ENCODE results near the gene HELZ2.

The HELZ2 gene

DNA sequence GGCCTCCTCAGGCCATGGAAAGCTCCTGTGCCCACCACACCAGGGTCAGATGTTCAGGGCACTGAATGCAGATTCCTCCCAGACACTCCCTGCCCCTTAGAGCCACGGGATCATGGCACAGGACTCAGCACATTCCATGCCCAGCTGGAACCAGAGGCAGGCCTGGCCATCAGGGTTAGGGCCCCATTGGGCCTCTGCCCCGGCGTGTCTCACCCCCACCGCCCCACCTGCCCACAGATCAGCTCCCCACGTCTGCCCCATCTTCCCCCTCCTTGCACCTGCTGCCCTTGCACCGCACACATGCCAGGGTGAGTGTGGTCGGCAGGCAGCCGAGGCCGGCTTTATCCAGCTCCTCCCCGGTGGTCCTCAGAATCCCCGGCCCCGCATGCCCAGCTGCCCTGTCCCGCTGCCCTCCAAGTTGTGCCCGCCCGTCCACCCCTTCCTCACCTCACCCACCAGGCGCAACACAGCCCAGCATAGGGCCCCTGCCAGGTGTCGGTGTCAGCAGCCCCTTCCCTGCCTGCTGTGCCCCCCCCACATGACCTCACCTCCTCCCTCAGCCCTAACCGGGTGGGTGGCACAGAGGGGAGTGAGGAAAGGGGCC is 24.3 kb downstream of the HELZ2 start:
- no peak for DNase-seq

DNA sequence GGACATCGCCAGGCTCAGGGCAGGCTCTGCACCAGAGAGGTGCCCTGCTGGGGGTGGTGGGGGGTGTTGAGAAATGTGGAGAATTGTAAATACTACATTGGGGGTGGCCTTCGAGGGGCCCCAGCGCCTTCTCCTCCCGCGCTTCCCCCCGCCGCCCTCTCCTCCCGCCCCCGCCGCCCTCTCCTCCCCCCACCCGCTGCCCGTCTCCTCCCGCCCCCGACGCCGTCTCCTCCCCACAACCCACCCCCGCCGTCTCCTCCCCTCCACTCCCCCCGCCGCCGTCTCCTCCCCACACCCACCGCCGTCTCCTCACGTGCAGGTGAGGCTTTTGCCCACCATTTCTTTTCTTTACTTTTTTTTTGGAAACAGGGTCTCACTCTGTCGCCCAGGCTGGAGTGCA is 25.0 kb downstream of the HELZ2 start:
- DNase-seq: no peak

DNA sequence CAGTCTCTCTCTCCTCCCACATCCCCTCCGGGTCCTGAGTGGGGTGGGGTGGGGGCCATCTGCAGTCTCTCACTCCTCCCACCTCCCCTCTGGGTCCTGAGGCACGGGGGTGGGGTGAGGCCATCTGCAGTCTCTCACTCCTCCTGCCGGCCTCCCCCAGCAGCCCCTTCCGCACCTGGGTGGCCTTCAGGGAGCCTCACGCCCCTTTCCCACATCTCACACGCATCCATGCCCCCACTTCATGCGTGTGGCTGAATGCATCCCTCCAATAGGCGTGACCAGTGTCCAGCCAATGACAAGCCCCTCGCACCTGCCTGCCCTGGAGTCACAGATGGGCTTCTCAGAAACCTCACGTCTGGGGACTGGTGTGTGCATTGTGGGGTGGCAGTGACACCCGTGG is 25.5 kb downstream of the HELZ2 start:
- DNase-seq: no peak

DNA sequence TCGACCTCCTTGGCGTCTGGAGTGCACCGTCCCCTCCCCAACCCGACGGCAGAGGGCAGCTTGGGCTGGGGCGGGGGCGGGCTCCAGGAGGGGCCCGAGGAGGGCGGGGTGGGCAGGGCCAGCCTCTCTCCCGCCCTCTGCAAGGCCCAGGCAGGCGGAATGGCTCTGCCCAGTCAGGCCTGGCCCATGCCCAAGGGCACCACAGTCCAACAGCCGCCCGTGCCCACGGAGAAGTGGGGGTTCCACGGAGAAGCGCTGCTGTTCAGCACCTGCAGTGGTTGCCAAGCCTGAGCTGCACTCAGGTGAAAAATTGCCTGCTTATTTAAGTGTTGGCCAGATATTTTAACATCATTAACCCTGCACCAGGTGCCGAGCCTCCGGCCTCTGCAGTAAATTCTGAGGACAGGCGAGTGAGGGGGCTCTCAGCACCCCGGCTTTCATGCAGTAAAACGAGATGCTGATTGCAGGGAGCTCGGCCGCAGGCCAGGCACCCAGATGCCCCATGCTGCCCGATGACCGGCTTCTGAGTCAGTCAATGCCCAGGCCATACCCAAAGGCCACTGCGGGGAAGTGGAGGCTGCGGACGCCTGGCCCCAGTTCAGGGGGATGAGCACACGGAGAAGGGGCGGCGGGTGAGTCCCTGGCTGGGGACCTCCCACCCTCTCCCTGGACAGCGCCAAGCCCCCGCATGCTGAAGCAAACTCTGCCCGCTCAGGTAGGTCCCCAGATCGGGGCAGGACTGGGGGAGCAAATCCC is 26.1 kb downstream of the HELZ2 start, which contains the start of gene SRMS:
TSS of gene SRMS (minus strand) at position 25 of the 756 bp plus-strand sequence. CDS start 286 bp downstream, outside the sequence.
- DNase-seq: no peak

DNA sequence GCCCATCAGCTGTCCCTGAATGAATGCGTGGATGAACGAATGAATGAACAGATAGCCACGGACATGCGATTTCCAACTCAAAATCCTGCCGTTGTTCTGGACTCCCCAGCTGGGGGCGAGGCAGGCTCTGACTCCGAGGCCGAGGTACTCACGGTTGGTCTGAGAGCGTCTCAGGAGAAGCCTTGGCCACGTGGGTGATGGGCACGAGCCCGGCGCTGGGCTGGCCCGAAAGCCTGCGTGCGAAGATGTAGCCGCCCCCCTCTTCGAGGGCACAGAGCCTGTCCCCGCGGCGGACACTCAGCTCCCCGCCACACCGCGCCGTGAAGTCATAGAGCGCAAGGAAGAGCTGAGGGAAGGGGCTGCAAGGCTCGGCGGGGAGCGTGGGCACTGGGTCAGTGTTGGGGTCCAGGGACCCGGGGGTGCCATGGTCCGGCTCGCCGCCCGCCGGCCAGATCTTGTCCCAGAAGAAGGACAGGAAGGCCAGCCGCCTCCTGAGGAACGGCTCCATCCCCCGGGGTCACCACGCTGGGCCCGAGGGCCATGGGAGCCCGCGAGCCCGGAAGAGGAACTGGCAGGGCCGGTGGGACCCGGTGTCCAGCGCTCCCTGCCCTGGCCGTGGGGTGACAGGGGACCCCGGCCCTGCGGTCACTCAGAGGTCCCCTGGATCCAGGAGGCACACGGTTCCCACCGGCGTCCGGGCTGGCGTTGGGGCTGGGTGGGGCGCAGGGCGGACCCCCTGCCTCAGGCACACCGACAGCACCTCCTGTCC is 26.9 kb downstream of the HELZ2 start:
- no peak for DNase-seq

DNA sequence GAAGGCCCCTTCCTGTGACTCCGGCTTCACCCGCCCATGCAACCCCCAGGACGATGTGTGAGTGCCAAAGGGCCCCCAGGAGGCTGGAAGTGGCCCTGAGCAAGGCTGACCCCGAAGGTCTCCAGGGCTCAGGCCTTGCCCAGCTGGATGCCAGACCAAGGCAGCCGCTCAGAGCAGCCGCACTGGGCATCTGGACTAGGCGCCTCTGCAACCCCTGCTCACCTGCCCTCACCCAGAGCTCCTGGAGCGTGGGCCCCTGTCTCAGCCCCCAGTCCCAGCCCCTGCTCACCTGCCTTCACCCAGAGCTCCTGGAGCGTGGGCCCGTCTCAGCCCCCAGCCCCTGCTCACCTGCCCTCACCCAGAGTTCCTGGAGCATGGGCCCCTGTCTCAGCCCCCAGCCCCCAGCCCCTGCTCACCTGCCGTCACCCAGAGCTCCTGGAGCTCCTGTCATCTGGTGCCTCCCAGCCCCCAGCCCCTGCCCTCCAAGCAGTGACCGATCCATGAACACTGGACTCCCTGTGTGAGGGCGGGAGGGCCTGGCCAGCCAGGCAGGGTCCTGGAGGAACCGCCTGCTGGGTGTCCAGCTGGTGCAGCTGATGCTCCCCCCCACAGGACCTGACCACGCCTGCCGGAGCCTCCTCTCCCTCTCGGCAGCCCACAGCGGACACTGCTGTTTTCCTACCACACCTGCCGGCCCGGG is 27.6 kb downstream of the HELZ2 start:
- DNase-seq: no peak

DNA sequence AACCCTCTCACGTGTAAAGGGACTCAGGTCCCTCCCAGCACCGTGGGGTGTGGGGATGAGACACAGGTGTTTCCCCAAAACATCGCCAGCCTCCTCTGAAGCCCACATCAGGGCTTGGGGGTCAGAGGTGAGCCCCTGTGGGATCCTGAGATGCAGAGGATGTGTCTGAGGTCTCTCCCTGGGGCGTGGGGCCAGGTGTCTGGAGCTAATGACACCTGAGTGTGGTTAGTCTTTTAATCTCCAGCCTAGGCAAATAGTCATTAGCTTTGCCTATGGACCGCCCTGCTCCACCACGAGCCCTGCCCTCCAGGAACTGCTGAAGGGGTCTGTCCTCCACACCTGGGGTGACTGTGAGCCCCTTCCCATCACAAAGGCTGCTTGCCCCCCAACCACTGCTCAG is 28.2 kb downstream of the HELZ2 start:
- DNase-seq: no peak

DNA sequence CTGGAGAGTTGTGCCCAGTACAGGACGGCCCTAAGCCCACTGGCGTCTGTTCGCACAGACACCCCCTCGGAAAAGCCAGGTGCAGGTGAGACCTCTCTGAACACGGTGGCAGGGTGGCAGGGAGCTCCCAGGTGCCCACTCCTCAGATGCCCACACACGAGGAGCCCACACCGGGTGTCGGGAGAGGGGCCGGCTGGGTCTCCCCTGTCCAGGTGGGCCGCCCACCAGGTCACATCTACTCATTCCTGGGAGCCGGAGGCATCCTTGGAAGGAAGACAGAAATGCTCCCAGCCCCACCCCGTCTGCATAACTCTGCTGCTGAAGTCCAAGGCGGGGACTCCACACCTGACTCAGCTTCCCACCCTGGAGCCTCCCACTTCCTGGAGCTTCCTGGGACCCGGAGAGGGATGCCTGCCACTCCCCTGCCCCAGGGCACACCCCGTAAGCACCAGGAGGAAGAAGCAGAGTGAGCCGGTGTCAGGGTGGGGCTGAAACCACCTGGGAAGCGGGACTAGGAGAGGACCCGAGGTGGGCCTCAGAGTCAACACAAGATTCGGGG is 29.0 kb downstream of the HELZ2 start:
- DNase-seq: no peak

DNA sequence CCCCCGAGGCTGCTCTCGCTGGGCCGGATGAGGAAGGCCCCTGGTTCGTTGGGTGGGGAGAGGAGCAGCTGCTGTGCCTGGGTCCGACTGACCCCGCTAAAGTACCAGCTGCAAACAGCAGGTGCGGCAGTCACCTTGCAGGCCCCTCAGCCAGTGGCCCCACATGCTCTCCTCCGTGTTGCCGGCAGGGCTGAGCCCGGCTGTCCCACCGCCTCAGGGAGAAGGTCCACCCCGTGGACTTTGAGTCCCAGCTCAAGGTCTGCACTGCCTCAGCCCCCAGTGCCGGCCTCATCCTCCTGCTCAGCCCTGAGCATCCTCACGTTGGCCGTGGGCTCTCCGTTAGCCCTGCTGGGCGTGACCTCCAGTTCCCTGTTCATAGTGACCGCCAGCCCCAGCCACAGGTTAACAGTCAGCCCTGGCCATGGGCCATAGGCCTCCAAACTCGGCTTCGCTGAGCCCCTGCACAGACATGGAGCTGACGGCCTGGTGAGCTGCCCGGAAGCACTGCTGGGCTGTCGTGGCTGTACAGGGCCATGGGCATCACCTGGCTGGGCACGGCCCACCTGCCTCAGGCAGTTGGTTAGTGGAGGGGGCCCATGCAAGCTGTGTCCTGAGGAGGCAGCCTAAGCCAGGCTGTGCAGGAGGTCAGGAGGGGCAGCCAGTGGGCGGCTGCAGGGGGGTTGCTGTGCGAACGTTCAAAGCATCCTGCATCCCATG is 29.6 kb downstream of the HELZ2 start:
- no peak for DNase-seq

DNA sequence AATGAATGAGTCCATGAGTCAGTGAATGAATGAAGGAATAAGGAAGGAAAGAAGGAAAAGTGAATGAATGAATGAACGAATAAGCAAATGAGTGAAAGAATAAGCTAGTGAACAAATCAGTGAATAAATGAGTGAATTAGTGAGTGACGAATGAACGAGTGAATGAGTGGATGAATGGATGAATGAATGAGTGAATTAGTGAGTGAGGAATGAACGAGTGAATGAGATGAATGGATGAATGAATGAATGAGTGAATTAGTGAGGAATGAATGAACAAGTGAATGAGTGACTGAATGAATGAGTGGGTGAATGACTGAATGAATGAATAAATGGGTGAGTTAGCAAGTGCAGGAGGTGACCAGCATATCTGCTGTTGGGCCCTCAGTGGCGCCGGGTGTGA is 30.3 kb downstream of the HELZ2 start:
- DNase-seq: no peak

DNA sequence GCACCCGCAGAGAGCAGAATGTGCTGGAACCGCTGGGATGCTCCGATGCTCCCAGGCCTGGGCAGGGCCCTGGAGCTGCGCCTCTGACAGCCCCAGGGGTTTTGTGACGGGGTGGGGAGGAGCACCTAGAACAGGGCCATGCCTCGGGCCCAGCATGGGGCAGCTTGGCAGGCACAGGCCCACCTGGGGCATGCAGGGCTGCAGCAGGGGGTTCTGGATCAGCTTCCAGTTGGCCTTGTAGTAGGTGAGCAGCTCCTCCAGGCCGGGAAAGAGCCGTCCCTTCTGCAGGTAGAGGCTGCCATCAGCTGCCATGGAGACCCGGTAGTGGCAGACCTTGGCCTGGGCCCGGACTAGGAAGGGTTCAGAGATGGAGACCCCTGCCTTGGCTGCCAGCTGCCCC is 30.9 kb downstream of the HELZ2 start:
- no peak for DNase-seq

DNA sequence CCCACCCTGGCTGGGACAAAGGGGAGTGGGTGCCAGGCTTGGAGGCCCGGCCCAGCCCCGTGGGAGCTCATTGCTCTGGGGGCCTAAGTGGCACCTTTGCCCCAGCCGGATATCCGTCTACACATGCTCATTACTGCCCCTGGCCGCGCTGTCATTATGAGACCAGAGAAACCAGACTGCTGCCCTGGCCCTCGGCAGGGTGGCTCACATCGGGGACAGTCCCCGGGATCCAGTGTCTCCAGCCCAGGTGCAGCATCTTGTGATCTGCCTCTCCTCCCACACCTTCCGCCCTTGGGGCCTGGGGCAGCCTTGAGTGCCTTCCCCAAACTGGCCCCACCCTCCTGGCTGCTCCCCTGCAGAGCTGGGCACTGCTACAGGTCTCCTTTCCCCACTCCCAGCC is 31.3 kb downstream of the HELZ2 start:
- no peak for DNase-seq

DNA sequence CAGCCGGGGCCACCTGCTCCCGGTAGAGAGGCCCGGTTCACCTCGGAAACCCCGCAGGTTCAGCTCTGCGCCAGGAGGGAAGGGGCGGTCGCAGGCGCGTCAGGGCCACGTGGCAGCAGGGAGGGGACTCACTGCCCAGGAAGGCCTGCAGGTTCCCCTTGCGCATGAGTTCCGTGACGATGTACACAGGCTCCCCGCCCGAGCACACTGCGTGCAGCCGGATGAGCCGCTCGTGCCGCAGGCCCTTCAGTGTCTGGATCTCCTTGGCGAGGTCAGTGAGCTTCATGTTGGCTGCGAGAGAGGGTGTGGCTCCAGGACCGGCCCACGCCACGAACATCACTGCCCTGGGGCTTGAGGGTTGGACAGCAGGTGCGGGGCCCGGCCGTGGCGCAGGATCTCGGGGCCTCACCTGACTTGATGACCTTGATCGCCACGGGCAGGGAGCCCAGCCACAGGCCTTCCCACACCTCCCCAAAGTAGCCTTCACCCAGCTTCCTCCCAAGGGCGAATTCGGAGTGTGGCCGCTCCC is 31.9 kb downstream of the HELZ2 start:
- no peak for DNase-seq

DNA sequence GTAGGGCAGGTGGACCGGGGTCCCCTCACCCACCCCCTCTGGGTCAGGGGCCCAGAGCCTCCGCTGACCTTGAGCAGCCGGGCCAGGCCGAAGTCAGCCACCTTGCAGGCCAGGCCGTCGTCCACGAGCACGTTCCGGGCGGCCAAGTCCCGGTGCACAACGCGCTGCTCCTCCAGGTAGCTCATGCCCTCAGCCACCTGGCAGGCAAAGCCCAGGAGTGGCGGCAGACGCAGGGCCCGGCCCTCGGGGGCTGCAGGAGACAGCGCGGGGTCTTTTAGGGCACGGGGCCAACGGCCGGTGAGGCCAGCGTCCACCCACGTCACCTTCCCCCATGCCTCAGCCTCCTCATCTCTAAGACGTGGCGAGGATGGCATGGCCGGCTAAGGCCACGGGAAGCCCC is 32.7 kb downstream of the HELZ2 start:
- no peak for DNase-seq

DNA sequence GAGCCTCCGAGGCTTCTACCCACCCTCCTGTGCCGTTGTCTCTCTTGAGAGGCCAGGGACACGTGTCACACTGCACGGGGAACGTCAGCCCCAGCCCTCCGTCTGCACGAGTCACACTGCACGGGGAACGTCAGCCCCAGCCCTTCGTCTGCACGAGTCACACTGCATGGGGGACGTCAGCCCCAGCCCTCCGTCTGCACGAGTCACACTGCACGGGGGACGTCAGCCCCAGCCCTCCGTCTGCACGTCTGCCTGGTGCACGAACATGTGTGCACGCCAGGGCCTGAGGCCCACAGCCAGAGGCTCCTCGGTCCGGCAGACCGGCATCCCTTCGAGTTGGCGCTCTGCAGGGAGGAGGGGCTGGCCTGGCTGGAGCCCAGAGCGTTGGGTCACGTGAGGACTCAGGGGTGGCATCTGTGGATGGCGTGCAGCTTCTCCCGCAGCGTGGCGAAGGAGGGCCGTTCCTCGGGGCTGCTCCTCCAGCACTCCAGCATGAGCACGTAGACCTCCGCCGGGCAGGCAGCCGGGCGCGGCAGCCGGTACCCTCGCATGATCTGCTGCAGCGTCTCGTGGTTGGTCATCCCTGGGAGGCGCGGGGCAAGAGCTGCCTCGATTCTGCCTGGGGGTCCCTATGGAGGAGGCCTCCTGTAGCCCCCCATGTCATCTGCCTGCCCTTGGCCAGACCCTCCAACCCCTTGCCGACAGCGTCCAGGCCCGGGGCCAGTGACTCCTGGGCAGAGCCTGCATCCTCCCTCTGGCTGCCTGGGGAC is 33.4 kb downstream of the HELZ2 start:
- no peak for DNase-seq

DNA sequence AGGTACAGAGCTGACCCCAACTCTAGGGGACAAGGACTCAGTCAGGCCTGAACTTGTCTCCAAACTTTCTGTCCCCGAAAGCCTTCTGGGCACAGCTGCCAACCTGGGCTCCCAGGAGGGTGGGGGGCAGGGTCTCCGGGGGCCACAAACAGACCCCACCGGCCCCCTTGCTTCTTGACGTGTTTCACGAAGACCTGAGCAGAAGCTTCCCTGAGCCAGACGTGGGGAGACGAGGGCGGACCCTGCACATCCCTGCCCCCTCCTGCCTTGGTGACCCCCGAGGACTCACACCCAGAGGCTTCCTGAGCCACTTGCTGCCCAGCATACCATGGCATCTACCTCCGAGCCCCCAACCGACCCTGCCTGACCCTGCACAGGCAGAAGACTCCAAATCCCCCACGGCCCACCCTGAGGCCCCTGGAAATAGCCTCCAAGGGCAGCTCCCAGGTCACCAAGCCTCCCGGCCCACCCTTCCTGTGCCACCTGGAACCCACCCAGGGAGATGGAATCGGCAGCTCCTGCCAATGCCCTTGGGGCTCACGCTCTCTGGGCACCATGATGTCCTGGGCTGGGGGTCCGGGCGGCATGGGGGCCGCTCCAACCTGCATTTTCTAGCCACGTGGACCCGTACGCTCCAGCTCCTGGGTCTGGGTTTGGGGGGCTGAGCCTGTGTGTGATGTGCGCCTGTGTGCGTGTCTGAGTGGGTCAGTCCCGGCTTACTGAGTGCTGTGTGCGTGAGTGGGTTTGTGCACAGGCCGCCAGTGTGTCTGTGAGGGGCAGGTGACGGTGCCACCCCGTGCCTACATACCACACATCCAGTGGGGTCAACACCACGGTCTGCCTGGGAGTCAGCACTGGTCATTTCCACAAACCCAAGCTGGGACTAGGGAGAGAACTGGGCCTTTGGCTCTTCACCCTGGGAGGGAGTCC is 34.3 kb downstream of the HELZ2 start:
- no peak for DNase-seq

DNA sequence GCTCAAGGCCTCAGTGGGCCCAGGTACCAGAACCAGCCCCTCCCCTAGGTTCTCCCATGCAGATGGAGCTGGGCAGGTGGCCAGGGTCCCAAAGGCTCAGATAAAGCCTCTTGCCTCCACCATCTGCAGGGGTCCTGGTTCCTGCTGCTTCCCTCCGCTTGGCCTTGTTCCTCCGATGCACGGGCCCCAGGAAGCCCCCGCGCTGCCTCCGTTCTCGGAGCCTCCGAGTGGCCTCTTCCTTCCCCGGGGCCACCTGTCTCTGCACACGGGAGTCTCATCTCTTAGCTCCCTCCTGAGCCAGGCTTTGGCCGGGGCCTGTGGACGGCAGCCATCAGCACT is 35.0 kb downstream of the HELZ2 start:
- no peak for DNase-seq

DNA sequence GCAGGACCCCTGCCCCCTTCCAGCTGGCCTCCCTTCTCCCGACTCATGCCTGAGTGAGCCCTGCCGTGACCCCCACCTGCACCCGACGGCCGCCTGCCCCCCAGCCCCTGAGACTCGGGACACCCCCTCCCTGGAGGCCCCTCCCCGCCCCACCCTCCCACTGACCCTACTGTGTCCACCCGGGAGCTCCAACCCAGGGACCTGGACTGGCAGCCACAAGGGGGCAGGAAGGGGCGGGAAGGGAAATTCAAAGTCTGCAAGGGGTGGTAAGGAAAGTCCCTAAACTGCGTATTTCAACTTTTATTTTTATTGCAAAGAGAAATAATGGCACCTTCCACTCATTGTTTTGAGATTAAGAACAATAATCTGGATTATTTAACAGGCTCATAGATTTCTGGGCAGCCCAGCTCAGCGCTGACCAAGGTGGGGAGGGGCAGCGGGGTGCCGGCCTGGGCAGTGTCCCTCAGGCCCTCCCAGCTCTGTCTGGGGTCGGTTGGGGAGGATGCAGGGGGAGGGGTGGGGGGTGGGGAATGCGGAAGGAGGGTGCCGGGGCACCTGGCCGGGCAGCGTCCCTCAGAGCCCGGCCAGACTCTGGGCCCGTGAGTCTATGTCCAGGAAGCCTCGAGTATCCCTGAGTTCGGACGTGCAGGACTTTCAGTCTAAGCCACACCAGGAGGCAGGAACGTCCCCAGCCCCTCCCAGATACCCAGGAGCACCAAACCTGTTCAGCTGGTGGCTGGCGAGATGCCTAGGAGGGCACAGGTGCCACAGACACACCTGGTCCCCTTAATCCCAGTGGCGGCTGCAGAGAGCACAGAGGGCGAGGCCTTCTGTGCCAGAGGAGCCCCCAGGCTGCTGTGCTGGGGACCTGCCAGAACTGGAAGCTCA is 35.6 kb downstream of the HELZ2 start:
- DNase-seq: no peak

DNA sequence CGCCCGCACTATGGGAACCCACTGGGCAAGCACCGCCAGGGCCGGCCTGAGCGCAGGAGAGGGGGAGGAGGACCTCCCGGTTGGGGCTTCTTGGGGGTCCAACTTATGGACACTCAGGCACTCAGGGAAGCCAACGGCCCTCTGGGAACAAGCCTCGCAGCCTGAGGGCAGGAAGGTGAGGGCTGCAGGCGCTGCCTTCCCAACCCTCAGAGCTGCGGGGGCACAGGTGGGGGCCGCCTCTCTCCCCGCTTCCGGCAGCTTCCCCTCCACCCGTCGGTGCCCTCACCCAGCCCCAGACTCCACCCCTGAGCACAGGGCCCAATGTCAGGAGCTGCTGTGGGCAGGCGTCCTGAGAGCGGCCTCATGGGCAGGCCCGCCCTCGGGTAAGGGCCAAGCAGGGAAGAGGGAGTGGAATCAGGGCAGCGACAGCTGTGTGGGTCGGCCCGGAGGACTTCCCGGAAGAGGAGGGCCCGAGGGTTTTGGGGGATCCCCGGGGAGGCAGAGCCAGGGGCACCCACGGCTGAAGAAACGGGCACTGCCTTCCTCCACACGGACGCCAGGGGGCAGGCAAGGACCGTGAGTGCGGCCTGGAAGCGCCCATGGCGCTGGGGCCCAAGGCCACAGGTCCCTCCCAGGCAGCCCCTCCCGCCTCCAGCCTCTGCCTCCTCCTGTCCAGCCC is 36.4 kb downstream of the HELZ2 start:
- peak; percentile 89 for DNase-seq

Data from femur (tissue), 1 donor.